B cell (primary cell): ENCODE measurements around the gene AGPAT3. TPM values are rescaled to one million over a fixed set of nuclear protein-coding genes. Genes with fewer than 3 reads are reported as not detected.

Experiments used
- ATAC-seq: fragments of 200-7000 bp; cut with Tn5 transposase; one replicate; pipeline ENCODE4 v1.10.0; 2021; ENCODE audit warnings: low read depth, mild to moderate bottlenecking, moderate number of reproducible peaks, moderate library complexity
- CTCF ChIA-PET: fragments of 350-600 bp; sonication (Branson Sonifier 250); formaldehyde crosslinking; loops from one replicate; lab custom pipeline; 2021; ENCODE audit warnings: antibody characterized with exemption, inconsistent platforms; lab: Charles Lee
- POLR2A ChIA-PET: fragments of 350-600 bp; sonication (Branson Sonifier 250); formaldehyde crosslinking; loops from one replicate; lab custom pipeline; 2021; ENCODE audit warnings: antibody characterized with exemption; lab: Charles Lee
- DNase-seq: peaks from one replicate; pipeline ENCODE4 v3.0.0; 2013
- H2AFZ ChIP-seq: 2 replicates; pipeline ENCODE4 v1.6.1; 2012; ENCODE audit warnings: mild to moderate bottlenecking, low read depth, low read length; ENCODE audit not compliant: insufficient read depth, poor library complexity, severe bottlenecking
- H3K27ac ChIP-seq, 2 donors: 1 replicate in 1 of 2; 2 replicates in 1 of 2; pipeline ENCODE4 v1.5.1; 2012 to 2013; ENCODE audit warnings: low read length in 2 of 2, mild to moderate bottlenecking in 2 of 2, moderate library complexity in 1 of 2
- H3K27me3 ChIP-seq, 4 experiments: fragments of 200-600 bp in 1 of 4; sonication (generic) in 1 of 4; replicated peaks in 1 of 4; 1 replicate in 2 of 4; 2 replicates in 2 of 4; pipeline versions ENCODE4 v1.6.1 to v1.7.0; 2013 to 2016; ENCODE audit warnings: low read length in 3 of 4, mild to moderate bottlenecking in 2 of 4, mixed read lengths in 1 of 4, moderate library complexity in 1 of 4; ENCODE audit not compliant: insufficient read depth in 4 of 4, control insufficient read depth in 3 of 4; ENCODE audit errors: control extremely low read depth in 1 of 4
- H3K36me3 ChIP-seq, 2 experiments: replicated peaks in 1 of 2; 1 replicate in 1 of 2; 2 replicates in 1 of 2; pipeline versions ENCODE4 v1.6.1 to v1.7.1; 2013; ENCODE audit warnings: low read length in 1 of 2; ENCODE audit not compliant: insufficient read depth in 2 of 2, control insufficient read depth in 1 of 2; ENCODE audit errors: control extremely low read depth in 1 of 2, extremely low read depth in 1 of 2
- H3K4me1 ChIP-seq, 2 donors: fragments of 200-600 bp in 1 of 2; sonication (generic) in 1 of 2; 1 replicate in 1 of 2; 2 replicates in 1 of 2; pipeline versions ENCODE4 v1.5.1 to v1.6.1; 2013 to 2017; ENCODE audit warnings: low read length in 2 of 2; ENCODE audit not compliant: control insufficient read depth in 2 of 2, insufficient read depth in 2 of 2
- H3K4me2 ChIP-seq: replicated peaks from 2 replicates; pipeline ENCODE3; 2012; ENCODE audit warnings: mild to moderate bottlenecking, low read depth, low read length; ENCODE audit not compliant: poor library complexity, severe bottlenecking
- H3K4me3 ChIP-seq, 5 experiments: fragments of 200-600 bp in 1 of 5; sonication (generic) in 1 of 5; 1 replicate in 3 of 5; 2 replicates in 2 of 5; pipeline versions ENCODE4 v1.5.1 to v1.7.0; 2011 to 2016; ENCODE audit warnings: low read length in 4 of 5, mild to moderate bottlenecking in 4 of 5, low read depth in 2 of 5, control low read depth in 1 of 5, moderate library complexity in 1 of 5; ENCODE audit not compliant: insufficient read depth in 1 of 5; ENCODE audit errors: control extremely low read depth in 1 of 5, extremely low read depth in 1 of 5
- H3K79me2 ChIP-seq: fragments of 200-600 bp; sonication (generic); one replicate; pipeline ENCODE4 v1.6.0; 2016; ENCODE audit warnings: low read length; ENCODE audit not compliant: control insufficient read depth, insufficient read depth
- H3K9ac ChIP-seq: fragments of 200-600 bp; sonication (generic); 2 replicates; pipeline ENCODE4 v1.6.1; 2017; ENCODE audit warnings: mild to moderate bottlenecking, low read length, moderate library complexity
- H3K9me3 ChIP-seq, 3 donors: one replicate each; pipeline versions ENCODE4 v1.6.1 to v1.7.1; 2013; ENCODE audit warnings: low read length in 2 of 3; ENCODE audit not compliant: control insufficient read depth in 2 of 3, insufficient read depth in 1 of 3; ENCODE audit errors: control extremely low read depth in 1 of 3
- H4K20me1 ChIP-seq: 2 replicates; pipeline ENCODE4 v1.6.0; 2012; ENCODE audit warnings: mild to moderate bottlenecking, low read length; ENCODE audit not compliant: insufficient read depth, control insufficient read depth, poor library complexity, severe bottlenecking
- H3K27ac Mint-ChIP-seq: one replicate; pipeline ENCODE4 v1.8.0; 2021; ENCODE audit warnings: mixed read lengths
- H3K27me3 Mint-ChIP-seq: one replicate; pipeline ENCODE4 v1.8.0; 2021; ENCODE audit warnings: mixed read lengths
- H3K4me1 Mint-ChIP-seq: one replicate; pipeline ENCODE4 v1.8.0; 2021; ENCODE audit warnings: mixed read lengths
- H3K4me3 Mint-ChIP-seq: one replicate; pipeline ENCODE4 v1.8.0; 2021; ENCODE audit warnings: mixed read lengths
- H3K9me3 Mint-ChIP-seq: one replicate; pipeline ENCODE4 v1.8.0; 2022; ENCODE audit warnings: mixed read lengths; ENCODE audit not compliant: insufficient read depth
- EZH2 ChIP-seq: IDR thresholded peaks from 2 replicates; pipeline ENCODE4 v1.6.1; 2012; ENCODE audit warnings: borderline replicate concordance, low read depth, mild to moderate bottlenecking, moderate library complexity, low read length; ENCODE audit not compliant: insufficient read depth, poor library complexity, severe bottlenecking
- WGBS: methylation state at CpG from one replicate; pipeline ENCODE4 v1.1.5; 2013; ENCODE audit warnings: missing lambda C conversion rate; ENCODE audit not compliant: insufficient coverage; 5-methylcytosine and 5-hydroxymethylcytosine counted together
- intact Hi-C: fragments of 100-400 bp; cut with micrococcal nuclease; formaldehyde crosslinking; loops from one replicate; pipeline ENCODE4 v1.10.0; 2022
- polyA plus RNA-seq: library from polyadenylated mRNA; depleted of rRNA; stranded (reverse); fragments of >200 nt; gene quantifications from 2 replicates; pipeline ENCODE4 v1.2.3, GENCODE V29; 2012
- small RNA-seq: library from RNA; depleted of rRNA; stranded (forward); fragments of <200 nt; gene quantifications from one replicate; pipeline ENCODE3, GENCODE V24; 2012; ENCODE audit warnings: low replicate concordance, low read depth; ENCODE audit not compliant: insufficient read length
- total RNA-seq, 2 donors: library from RNA; stranded (reverse); fragments of 120-200 nt in 1 of 2; gene quantifications; 1 replicate in 1 of 2; 2 replicates in 1 of 2; pipeline versions ENCODE4 v1.2.3 to v1.2.4, GENCODE V29; 2013 to 2022
- TF ChIP-seq, protein P1 (sequence below): fragments of 200-600 bp; IDR thresholded peaks from one replicate; pipeline ENCODE4 v1.8.0; 2022; ENCODE audit warnings: antibody characterized with exemption, mild to moderate bottlenecking

AGPAT3 gene
- total and polyA plus RNA-seq, 2 donors (not counting 1 experiment from before 2014, with no cell fraction given): 14.3 to 49.3 TPM

DNA sequence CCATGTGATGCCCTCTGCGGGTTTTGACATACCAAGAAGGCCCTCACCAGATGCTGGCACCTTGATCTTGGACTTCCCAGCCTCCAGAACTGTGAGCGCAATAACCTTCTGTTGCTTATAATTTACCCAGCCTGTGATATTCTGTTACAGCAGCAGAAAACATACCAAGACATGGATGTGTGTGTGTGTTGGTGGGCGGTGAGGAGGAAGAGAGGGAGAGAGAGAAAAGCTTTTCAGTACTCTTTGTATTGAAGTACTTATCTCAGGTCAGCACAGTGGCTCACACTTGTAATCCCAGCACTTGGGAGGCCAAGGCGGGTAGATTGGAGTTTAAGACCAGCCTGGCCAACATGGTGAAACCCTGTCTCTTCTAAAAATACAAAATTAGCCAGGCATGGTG, 170.2 kb downstream of the AGPAT3 start:
- TF ChIP-seq, protein P1, sequence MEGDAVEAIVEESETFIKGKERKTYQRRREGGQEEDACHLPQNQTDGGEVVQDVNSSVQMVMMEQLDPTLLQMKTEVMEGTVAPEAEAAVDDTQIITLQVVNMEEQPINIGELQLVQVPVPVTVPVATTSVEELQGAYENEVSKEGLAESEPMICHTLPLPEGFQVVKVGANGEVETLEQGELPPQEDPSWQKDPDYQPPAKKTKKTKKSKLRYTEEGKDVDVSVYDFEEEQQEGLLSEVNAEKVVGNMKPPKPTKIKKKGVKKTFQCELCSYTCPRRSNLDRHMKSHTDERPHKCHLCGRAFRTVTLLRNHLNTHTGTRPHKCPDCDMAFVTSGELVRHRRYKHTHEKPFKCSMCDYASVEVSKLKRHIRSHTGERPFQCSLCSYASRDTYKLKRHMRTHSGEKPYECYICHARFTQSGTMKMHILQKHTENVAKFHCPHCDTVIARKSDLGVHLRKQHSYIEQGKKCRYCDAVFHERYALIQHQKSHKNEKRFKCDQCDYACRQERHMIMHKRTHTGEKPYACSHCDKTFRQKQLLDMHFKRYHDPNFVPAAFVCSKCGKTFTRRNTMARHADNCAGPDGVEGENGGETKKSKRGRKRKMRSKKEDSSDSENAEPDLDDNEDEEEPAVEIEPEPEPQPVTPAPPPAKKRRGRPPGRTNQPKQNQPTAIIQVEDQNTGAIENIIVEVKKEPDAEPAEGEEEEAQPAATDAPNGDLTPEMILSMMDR: no peak
- no peak for TF ChIP-seq EZH2
- peaks cover 62% of the 10 kb centered on the region for H3K79me2 ChIP-seq

More for the DNA sequence above, 170.2 kb downstream of the AGPAT3 start:
- WGBS: 100% methylated on average over 2 of the region's 4 CpGs
- H3K4me3 Mint-ChIP-seq: no peak overlapping the region
- DNase-seq (no peak), ATAC-seq (no peak)
- ChIA-PET CTCF (no interaction called here), POLR2A (interaction anchor here (0.5 kb wide), 1 partner anchor 60 kb away, joined by 4 read pairs; no protein-coding TSS in a partner anchor)
- intact Hi-C loops: no loop called here
- H3K27me3 Mint-ChIP-seq: no peaks in the 10 kb centered on the region
- H3K9me3 ChIP-seq: no peaks in the 10 kb centered on the region
- no peaks in the 10 kb centered on the region for H3K9me3 Mint-ChIP-seq
- H4K20me1 ChIP-seq: peaks cover 55% of the 10 kb centered on the region
- no peak overlapping the region for H3K27ac Mint-ChIP-seq
- no peaks in the 10 kb centered on the region for H3K27me3 ChIP-seq
- peaks cover 19 to 75% of the 10 kb centered on the region in 2 experiments for H3K36me3 ChIP-seq
- no peak overlapping the region for H2AFZ ChIP-seq
- H3K27ac ChIP-seq: no peak overlapping the region
- no peak overlapping the region for H3K4me3 ChIP-seq
- peaks cover 3% of the 10 kb centered on the region for H3K4me1 Mint-ChIP-seq
- H3K9ac ChIP-seq: no peak overlapping the region
- H3K4me2 ChIP-seq: no peak overlapping the region
- no peaks in the 10 kb centered on the region for H3K4me1 ChIP-seq

Small RNA genes within 50 kb of the gene (small RNA-seq; reads per million reads assigned to genes)
- not detected for gene RNU6-1150P
- gene RNU6-859P: not detected

Other genes starting within 250 kb of the AGPAT3 start
- 0.49 and 0.83 TPM in 2 replicates for gene HSF2BP, start 205.7 kb upstream of the AGPAT3 start, total RNA-seq
- gene HSF2BP, start 205.7 kb upstream of the AGPAT3 start, polyA plus RNA-seq: 0.45 and 0.49 TPM in 2 replicates
- gene RRP1B, start 205.7 kb upstream of the AGPAT3 start, total RNA-seq: 22.4 and 22.7 TPM in 2 replicates
- 6.0 and 7.3 TPM in 2 replicates for gene RRP1B, start 205.7 kb upstream of the AGPAT3 start, polyA plus RNA-seq
- gene PDXK, start 146.1 kb upstream of the AGPAT3 start, total RNA-seq: 102 and 108 TPM in 2 replicates
- 30.5 and 31.1 TPM in 2 replicates for gene PDXK, start 146.1 kb upstream of the AGPAT3 start, polyA plus RNA-seq
- gene CSTB, start 88.9 kb upstream of the AGPAT3 start, total RNA-seq: 14.0 and 15.6 TPM in 2 replicates
- 9.3 and 28.3 TPM in 2 replicates for gene CSTB, start 88.9 kb upstream of the AGPAT3 start, polyA plus RNA-seq
- gene RRP1, start 75.6 kb upstream of the AGPAT3 start, total RNA-seq: 27.8 and 28.6 TPM in 2 replicates
- 9.6 and 11.7 TPM in 2 replicates for gene RRP1, start 75.6 kb upstream of the AGPAT3 start, polyA plus RNA-seq
- gene TRAPPC10, start 147.1 kb downstream of the AGPAT3 start, total RNA-seq: 145 and 153 TPM in 2 replicates
- gene TRAPPC10, start 147.1 kb downstream of the AGPAT3 start, polyA plus RNA-seq: 61.7 and 76.9 TPM in 2 replicates
- gene PWP2, start 242.2 kb downstream of the AGPAT3 start, total RNA-seq: 9.1 and 13.5 TPM in 2 replicates
- 3.6 and 7.7 TPM in 2 replicates for gene PWP2, start 242.2 kb downstream of the AGPAT3 start, polyA plus RNA-seq